Right lobe of liver (tissue), 4 donors: Measurements from ENCODE around the gene RADIL.

Source experiments
- POLR2A ChIP-seq: fragments of 450-650 bp; IDR thresholded peaks from one replicate; pipeline ENCODE4 v1.6.1; 2017; ENCODE audit warnings: antibody characterized with exemption, mild to moderate bottlenecking
- TF ChIP-seq, protein P1 (sequence below), 4 donors: fragments of 200-600 bp in 3 of 4; fragments of 450-650 bp in 1 of 4; IDR thresholded peaks; one replicate each; pipeline versions ENCODE4 v1.5.1 to v1.8.0; 2016 to 2022; ENCODE audit warnings: antibody characterized with exemption in 4 of 4, mild to moderate bottlenecking in 2 of 4
- donor health status: DM: no; HTN: no; CAD: no.
- donor health status: DM: no; HTN: no; CAD: no.
- donor health status: DM: no; HTN: yes; CAD: no.

DNA sequence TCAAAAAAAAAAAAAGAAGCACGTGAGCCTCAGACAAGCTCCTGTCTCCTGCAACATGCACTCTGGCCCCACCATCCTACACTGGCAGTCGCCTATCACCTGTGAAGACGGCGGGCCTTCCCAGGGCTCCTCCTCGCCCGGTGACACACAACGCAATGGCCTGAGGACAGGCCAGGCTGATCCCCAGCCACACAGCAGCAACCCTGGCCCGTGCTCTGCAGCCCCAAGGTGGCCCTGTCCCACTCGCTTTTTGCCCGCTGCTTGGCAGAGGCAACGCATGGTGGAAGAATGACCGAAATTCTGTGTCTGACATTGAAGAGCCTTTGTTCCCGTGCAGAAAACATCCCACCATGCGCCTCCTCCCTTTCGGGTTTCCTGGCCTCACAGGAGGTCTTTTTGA lies 8.1 kb downstream of the RADIL start:
- TF ChIP-seq, protein P1, sequence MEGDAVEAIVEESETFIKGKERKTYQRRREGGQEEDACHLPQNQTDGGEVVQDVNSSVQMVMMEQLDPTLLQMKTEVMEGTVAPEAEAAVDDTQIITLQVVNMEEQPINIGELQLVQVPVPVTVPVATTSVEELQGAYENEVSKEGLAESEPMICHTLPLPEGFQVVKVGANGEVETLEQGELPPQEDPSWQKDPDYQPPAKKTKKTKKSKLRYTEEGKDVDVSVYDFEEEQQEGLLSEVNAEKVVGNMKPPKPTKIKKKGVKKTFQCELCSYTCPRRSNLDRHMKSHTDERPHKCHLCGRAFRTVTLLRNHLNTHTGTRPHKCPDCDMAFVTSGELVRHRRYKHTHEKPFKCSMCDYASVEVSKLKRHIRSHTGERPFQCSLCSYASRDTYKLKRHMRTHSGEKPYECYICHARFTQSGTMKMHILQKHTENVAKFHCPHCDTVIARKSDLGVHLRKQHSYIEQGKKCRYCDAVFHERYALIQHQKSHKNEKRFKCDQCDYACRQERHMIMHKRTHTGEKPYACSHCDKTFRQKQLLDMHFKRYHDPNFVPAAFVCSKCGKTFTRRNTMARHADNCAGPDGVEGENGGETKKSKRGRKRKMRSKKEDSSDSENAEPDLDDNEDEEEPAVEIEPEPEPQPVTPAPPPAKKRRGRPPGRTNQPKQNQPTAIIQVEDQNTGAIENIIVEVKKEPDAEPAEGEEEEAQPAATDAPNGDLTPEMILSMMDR (IDR thresholded peaks at IDR 0.05): no peak
- no peak for TF ChIP-seq POLR2A
